ENCODE data around the gene CCDC9.
A peak's percentile ranks its signal among the peaks of the same experiment; 100 is the strongest.
"Not testable (repeated sequence)": the region's sequence is repeated elsewhere in the genome, so short reads cannot be mapped to it uniquely, and the experiment has no call there.

The CCDC9 gene

DNA sequence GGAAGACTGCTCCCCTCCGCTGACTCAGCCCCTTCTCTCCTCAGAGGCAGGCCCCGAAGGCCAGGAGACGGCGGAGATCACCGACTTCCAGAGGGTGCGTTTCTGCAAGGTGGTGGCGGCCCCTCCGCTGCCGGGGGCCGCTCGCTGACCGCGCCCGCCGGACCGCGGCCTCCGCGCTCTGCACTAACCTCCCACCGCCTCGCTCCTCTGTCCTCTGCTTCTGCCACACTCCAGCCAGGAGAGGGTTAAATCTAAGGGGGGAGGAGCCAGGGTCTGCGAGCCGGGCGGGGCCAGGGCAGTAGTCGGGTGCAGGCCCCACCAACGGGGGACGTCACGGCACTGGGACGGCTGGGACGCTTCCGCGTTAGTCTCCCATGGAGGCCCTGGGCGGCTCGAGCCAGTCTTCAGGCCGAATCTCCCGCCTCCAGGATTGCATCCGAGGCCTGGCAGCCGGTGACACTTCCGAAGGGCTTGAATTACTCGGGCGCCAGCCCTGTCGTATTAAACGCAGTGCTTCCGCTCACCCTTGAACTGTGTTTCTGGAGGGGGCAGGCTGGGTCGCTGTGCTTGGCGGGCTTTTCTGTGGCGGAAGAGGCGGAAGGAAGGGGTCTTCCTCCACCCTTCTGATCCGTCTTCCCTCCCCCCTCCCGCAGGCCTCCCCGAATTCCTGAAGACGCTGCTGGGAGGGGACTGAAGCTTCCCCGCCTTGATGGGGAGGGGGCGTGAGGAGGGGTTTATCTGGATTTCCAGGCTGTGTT lies 17.2 kb downstream of the CCDC9 start:
- peak overlapping the region; percentile 69 for H3K4me3 ChIP-seq (ENCODE audit: low read depth, low read length)
- DNase-seq (ENCODE audit: low read depth): peak; percentile 100
- TF ChIP-seq, protein P1, sequence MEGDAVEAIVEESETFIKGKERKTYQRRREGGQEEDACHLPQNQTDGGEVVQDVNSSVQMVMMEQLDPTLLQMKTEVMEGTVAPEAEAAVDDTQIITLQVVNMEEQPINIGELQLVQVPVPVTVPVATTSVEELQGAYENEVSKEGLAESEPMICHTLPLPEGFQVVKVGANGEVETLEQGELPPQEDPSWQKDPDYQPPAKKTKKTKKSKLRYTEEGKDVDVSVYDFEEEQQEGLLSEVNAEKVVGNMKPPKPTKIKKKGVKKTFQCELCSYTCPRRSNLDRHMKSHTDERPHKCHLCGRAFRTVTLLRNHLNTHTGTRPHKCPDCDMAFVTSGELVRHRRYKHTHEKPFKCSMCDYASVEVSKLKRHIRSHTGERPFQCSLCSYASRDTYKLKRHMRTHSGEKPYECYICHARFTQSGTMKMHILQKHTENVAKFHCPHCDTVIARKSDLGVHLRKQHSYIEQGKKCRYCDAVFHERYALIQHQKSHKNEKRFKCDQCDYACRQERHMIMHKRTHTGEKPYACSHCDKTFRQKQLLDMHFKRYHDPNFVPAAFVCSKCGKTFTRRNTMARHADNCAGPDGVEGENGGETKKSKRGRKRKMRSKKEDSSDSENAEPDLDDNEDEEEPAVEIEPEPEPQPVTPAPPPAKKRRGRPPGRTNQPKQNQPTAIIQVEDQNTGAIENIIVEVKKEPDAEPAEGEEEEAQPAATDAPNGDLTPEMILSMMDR (IDR thresholded peaks at IDR 0.05; ENCODE audit: low read depth, low read length): no peak
- TF ChIP-seq, protein P2, sequence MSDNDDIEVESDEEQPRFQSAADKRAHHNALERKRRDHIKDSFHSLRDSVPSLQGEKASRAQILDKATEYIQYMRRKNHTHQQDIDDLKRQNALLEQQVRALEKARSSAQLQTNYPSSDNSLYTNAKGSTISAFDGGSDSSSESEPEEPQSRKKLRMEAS (IDR thresholded peaks at IDR 0.05; ENCODE audit: low read depth, low read length): peak; percentile 90
- TF ChIP-seq POLR2A (IDR thresholded peaks at IDR 0.05; ENCODE audit: extremely low read depth, insufficient read length) (peak; percentile 98), MYC (IDR thresholded peaks at IDR 0.05; ENCODE audit: low read depth, low read length) (peak; percentile 79)

DNA sequence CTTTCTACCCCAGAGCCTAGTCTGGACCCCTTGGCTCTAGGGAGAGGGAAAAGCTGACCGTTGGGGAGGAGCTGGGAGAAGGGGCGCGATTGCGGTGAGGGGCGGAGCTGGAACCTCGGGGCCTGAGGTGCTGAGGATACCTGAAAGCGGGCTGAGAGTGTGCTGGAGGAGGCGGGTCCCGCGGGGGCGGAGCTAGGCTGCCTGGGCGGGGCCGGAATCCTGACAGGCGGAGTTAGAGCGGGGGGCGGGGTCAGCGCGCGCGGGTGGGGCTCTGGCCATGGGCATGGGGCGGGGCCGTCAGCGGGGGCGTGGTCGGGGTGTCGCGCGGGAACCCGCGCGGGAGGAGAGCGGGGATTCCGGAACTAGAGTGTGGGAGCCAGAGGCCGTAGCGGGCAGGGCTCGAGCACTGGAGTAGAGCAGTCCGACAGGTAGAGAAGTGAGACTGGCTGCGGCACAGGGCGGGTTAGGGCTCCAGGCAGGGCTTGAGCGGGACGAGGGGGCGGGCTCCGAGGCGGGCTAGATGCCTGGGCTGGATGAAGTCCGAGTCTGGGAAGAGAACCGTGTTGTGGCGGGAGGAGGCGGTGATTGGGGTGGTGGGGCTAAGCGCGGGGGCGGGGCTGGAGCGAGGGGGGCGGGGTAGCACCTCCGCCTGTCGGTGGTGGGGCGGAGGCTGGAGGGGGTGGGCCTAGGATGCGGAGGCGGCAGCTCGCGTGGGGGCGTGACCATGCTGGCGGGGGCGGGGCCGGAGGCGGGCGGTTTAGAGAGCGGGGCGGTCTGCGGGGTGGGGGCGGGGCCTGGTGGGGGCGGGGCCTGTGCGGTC lies 18.0 kb downstream of the CCDC9 start, which contains the start of gene INAFM1:
Gene INAFM1 (plus strand): TSS at position 815 of the 820 bp plus-strand sequence. CDS start 35 bp downstream, outside the sequence.
- H3K4me3 ChIP-seq (ENCODE audit: low read depth, low read length): peak within 1 kb of the TSS; percentile 79
- peak; percentile 100 for DNase-seq (ENCODE audit: low read depth)
- peak; percentile 96 for TF ChIP-seq POLR2A (IDR thresholded peaks at IDR 0.05; ENCODE audit: extremely low read depth, insufficient read length)
- TF ChIP-seq, protein P1 (IDR thresholded peaks at IDR 0.05; ENCODE audit: low read depth, low read length): no peak
- TF ChIP-seq, protein P2 (IDR thresholded peaks at IDR 0.05; ENCODE audit: low read depth, low read length): peak; percentile 54
- peak; percentile 87 for TF ChIP-seq MYC (IDR thresholded peaks at IDR 0.05; ENCODE audit: low read depth, low read length)

DNA sequence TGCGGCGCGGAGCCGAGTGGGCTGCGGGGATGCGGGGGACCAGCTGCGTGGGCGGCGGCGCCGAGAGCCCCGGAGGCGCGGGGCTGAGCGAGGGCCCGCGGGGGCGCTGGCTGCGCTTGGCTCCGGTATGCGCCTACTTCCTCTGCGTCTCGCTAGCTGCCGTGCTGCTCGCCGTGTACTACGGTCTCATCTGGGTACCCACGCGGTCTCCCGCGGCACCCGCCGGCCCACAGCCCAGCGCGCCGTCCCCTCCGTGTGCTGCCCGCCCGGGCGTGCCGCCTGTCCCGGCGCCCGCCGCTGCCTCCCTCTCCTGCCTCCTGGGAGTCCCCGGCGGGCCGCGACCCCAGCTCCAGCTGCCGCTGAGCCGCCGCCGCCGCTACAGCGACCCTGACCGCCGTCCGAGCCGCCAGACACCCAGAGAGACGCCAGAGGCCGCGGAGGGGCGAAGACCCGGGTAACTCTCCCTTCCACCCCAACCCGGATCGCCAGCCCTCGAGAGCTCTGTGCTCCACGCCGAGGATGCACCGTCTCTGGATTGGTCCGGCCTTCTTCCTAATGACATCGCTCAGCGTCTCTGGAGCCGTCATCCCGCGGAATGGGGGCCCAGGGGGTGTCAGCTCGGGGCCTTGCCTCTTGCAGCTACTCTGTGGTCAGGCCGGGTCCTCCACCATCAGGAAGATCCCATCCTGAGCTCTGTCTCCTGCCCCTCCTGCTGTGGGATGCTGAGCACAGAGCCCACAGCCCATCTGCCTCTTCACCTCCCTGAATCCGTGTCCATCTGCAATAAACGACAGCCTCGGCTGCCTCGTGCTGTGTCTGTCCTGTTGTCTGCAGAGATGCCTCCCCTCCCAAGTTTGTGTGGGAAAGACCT lies 18.8 kb downstream of the CCDC9 start:
- H3K4me3 ChIP-seq (ENCODE audit: low read depth, low read length): peak overlapping the region; percentile 54
- no peak for DNase-seq (ENCODE audit: low read depth)
- TF ChIP-seq POLR2A (IDR thresholded peaks at IDR 0.05; ENCODE audit: extremely low read depth, insufficient read length) (no peak), MYC (IDR thresholded peaks at IDR 0.05; ENCODE audit: low read depth, low read length) (peak; percentile 61; the same call in 1 of the 2 replicates)
- TF ChIP-seq, protein P2 (IDR thresholded peaks at IDR 0.05; ENCODE audit: low read depth, low read length): peak; percentile 68

DNA sequence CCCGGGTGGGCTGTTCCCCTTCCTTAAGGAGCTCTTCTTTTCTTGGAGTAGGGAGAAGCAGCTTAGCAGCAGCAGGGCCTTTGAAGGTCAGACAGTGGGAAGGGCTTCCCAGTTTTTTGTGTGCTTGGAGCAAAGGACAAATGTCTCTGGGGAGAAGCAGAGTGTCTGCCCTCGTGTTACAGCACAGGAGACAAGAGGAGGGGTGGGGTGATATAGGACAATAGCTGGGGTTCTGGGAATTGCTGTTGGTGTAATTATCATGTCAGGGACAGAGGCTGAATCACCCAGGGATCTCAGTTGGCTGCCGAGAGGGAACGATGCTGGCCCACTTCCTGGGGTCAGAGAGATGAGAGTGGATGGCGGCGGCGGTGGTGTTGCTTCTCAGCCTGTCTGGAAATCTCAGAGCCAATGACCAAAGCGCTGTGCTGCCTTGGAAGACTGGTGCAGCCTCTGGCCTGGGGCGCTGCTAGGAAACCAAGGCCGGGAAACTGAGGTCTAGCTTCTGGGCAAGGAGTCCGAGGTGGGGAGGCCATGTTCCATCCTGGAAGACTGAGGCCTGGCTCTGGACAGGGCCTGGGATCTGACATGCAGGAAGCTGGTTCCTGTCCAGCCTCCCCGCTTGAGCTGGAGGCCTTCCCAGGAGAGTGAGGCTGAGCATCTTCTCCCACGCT lies 19.6 kb downstream of the CCDC9 start:
- DNase-seq (ENCODE audit: low read depth): peak; percentile 47
- TF ChIP-seq POLR2A (IDR thresholded peaks at IDR 0.05; ENCODE audit: extremely low read depth, insufficient read length) (no peak), MYC (IDR thresholded peaks at IDR 0.05; ENCODE audit: low read depth, low read length) (no peak)
- TF ChIP-seq, protein P2 (IDR thresholded peaks at IDR 0.05; ENCODE audit: low read depth, low read length): no peak
- TF ChIP-seq, protein P1 (IDR thresholded peaks at IDR 0.05; ENCODE audit: low read depth, low read length): no peak
- H3K4me3 ChIP-seq (ENCODE audit: low read depth, low read length): peak overlapping the region; percentile 52

DNA sequence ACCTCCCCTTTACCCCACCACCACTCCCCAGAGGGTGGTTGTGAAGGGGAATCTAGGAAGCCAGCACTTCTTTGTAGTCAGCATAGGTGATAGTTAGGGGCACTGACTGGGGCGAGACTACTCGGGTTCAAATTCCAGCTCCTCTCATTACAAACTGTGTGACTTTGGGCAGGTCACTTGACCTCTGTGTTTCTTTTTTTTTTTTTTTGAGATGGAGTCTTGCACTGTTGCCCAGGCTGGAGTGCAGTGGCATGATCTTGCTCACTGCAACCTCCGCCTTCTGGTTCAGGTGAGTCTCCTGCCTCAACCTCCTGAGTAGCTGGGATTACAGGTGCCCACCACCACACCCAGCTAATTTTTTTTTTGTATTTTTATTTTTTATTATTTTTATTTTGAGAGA lies 20.2 kb downstream of the CCDC9 start:
- H3K4me3 ChIP-seq (ENCODE audit: low read depth, low read length); DNase-seq (ENCODE audit: low read depth): not testable (repeated sequence)

Data from NB4 (cell line).